ENCODE data around the gene WDCP.
A peak's percentile ranks its signal among the peaks of the same experiment; 100 is the strongest.

- TF ChIP-seq EZH2 (IDR thresholded peaks at IDR 0.05; ENCODE audit: borderline replicate concordance, low read length) (no peak), CTCF (conservative IDR thresholded peaks at IDR 0.05 in 1 of 2, IDR thresholded peaks at IDR 0.05 in 1 of 2; ENCODE audit: extremely low read depth in 1 of 2, insufficient read depth in 1 of 2, low read depth in 1 of 2, low read length in 2 of 2) (peak; percentile 33 to 53)
Measured at GRCh38 chr2:23988371-23988770, 58.8 kb downstream of the WDCP start.

Data from mammary epithelial cell (primary cell).